Left hindlimb (tissue), 1 donor: Measurements from ENCODE around the gene SELENOO.

Experiments used
- DNase-seq: peaks from one replicate; pipeline ENCODE4 v3.0.0-alpha.2; 2018

SELENOO gene

DNA sequence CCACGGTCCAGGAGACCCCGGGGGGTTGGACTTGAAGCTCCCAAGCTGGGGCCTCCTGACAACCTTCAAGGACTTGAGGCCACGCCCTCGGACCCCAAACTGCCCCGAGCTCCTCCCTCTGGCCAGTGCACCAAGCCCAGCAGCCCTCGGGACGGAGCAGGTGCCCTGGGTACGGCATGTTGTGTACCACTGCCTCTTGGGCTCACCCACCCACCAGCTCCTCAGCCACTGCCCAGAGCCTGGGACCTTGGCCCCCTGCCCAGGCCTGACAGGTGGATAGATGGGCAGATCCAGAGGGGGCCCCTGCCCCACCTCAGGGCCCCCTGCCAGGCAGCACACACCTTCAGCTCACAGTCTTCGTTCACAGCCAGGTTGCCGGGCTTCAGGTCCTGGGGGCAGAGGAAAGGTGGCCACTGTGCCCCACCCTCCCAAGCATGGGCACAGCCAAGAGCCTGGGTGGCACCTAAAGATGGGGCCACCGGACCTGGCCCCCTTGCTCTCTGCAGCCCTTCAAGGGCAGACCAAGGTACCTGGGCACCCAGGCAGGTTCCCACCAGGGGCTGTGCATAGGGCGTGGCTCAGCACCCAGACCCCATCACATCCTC is 55.5 kb downstream of the SELENOO start:
- DNase-seq: no peak

DNA sequence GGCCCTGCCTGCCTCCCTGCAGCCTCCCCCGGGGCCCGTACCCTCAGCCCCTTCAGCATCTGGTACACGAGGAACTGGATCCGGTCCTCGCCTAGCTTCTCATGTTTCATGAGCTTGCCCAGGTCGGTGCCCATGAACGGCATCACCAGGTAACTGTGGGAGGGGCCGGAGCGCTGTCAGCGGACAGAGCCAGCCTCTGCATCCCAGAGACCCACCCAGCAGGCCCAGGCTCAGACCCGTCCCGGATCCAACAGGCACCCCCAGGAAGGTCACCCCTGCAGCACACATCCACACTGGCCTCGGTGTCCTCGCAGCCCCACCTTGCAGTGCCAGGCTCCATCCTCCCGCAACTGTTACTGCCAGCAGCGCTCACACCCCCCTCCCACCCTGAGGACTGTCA is 56.2 kb downstream of the SELENOO start:
- DNase-seq: no peak

DNA sequence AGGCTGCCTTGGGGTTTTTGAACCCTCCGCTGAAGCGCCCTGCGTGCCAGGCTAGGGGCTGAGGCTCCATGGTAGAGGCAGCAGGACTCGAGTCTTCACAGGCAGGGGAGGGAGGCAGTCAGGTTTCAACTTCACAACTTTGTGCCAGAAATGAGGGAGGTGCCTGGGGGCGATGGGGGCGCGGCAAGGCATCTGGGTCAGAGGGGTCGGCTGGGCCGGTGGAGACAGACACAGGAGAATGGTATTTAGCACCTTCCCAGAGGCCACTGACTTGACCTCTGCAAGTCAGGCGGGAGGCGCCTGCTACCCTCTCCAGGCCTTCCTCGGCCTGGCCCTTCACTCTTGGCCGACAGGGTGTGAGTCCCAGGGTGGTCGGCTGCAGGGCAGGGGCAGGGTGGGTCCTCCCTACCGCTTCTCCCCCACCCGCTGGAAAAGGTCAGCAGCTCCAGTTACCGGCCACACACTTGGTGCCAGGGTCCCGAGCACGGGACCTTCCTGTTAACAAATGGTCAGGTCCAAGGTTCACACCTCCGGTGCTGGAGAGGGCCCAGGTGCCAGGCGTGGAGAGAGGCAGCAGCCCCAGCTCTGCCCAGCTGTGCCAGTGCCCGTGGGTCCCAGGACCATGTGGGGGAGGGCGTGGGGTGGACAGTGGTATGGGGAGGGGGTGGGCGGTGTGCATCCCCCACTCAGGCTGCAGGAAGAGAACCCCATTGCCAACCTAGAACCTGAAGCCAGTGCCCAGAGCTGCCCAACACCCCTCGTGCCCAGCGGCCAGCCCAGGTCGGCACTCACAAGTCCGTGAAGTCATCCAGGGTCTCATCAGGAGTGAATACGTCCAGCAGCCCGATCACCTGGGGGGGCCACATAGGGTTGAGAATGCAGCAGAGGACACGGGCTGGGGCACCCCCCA is 56.9 kb downstream of the SELENOO start:
- DNase-seq: no peak

DNA sequence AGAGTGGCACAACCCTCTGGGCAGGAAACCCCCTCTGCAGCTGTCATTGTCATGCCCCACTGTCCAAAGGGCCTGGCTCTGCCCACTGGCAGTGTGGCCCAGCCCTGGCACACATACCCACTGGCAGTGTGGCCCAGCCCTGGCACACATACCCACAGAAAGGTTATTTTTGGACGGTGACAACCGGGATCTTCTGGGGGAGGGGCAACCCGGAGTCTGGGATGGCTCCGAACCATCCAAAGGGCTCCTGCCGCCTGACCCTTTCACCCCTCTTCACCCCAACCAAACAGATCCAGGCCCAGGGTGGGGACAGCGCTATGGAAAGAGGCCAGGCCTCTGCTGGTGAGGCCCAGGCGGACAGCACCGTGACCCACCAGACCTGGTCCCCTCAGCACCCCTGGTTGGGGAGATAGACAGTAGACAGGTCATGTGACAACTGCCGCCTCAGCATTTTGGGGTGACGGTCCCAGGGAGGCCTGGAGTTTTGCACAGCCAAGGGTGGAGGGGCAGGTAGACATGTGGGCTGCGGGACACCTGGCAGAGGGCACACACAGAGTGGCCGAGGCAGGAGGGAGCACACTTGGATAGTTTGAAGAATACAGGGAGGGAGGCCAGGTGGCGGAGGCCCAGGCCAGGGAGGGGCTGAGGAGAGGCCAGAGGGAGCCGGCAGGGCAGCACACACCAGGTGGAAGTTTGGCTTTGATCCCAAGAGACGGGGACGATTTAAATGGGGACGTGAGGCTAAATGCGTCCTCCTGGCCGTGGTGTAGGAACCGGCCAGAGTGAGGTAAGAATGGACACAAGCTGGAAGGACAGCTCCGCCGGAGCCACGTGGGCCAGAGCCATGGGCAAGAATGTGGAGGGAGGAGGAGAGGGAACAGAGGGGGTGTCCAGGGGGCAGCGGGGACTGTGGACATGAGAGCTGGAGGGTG is 57.8 kb downstream of the SELENOO start:
- DNase-seq: no peak

DNA sequence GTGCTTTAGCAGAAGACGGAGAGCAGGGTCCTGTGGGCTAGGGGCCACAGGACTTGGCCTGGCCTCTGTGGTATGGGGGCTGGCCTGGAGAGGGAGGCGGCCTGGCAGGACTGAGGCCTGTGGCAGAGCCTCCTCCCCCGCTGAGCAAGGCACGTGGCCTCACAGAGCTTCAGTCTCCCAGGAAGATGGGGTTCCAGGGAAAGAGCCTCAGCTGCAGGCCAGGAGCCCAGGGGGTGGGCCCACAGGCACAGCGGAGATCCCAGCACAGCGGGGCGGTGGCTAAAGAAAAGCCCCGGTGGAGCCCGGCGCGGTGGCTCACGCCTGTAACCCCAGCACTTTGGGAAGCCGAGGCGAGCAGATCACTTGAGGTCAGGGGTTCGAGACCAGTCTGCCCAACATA is 58.5 kb downstream of the SELENOO start:
- no peak for DNase-seq

DNA sequence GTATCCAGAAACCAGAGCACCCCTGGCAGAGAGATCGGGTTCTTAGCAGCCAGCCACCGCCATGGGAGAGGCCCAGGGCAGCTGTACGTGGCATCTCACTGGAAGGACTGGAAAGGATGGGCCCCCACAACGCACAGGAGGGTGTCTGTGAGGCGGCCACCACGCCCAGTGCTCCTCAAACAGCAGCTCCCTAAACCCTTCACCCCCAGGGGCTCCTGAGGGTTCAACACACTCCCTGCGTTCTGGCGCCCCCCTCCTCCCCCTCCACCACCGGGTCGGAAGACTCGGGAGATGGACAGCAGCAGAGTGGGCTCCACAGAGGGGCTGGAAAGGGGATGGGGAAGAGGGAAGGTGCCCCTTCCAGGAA is 59.6 kb downstream of the SELENOO start:
- DNase-seq: no peak

DNA sequence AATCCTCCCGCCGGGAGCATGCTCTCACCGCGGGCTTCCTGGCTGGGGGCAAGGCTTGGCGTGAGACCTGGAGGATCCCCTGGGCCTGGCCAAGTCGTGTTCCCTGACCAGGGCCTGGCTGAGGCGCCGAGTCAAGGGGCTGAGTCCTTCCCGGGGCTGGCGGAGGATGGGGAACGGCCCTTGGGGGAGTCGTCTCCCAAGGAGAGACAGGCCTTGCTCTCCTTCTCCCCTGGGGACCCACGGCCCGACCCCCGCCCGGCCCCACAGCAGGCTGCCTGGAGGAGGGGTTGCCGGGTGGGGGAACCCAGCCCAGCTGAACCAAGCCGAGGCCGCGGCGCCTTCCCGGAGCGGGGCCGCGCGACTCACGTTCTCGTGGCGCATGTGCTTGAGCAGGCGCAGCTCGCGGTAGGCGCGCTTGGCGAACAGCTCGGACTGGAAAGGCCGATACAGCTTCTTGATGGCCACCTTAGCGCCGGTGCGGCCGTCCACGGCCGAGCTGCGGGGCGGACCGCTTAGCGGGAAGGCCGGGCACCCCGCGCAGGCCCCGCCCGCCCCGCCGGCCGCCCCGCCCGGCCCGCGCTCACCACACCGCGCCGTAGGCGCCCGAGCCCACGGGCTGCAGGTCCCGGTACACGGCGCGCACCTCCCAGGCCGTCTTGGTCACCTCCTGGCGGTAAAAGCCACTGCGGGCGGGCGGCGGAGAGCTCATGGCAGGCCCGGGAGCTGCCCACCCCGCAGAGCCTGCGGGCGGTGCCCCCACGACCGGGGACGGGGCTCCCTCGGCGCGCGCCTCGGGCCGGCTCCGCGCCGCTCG is 60.2 kb downstream of the SELENOO start:
- no peak for DNase-seq

DNA sequence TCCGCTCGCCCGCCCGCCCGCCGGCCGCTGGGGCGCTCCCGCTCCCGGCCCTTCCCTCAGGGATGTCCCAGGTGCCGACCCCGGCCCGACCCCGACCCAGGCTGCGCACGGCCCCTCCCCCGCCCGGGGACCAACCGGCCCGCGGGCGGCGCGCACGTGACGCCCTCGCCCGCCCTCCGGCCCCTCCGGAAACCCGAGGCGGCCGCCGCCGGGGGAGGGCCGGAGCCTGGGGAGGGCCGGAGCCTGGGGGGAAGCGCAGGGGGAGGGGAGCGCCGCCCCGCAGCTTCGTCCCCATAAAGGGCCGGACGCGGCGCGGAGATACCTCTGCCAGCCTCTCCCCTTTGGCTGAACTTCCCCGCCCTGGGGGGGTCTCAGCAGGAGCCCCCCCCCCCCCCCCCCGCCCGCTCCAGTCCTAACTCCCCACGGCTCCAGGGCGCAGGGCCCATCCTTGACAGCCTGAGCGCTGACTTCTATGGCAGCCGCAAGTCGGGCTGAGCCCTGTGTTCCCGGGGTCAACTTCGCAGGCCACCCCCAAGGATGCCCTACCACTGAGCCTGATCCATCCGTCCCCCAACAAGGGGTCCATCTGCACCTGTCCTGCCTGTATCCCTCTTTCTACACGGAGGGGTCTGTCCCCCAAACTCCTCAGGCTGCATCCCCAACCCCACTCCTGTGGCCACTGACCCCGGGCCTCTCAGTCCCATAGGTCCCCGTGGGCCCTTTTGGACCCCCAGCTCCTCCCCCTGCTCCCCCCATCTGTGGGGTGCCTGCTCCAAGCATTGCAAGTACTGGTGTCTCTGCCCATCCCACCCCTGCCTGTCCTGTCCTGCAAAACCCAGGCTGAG is 61.0 kb downstream of the SELENOO start, which contains the start of gene MAPK12:
Gene MAPK12 (minus strand): TSS at position 69 of the 845 bp plus-strand sequence. CDS start 174 bp downstream, outside the sequence.
- DNase-seq: no peak

DNA sequence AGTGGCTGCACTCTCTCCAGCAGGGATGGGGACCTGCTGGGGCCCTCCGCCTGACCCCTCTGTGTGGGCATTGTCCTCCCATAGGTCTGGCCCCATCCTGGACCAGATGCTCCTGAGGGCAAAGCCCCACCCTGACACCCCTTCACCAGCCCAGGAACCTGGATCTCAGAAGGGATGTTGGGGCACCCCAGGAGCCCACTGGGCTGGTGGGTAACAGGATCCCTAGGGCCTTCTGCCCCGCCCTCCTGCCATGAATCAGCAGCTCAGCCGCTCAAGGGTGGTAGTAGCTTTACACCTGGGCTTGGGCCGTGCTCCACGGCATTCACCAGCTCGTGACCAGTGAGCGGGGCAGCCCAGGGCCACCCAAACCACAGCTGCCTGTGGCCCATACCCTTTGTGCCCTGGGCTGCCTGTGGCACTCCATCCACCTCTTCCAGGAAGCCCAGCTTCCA is 61.7 kb downstream of the SELENOO start:
- DNase-seq: no peak

DNA sequence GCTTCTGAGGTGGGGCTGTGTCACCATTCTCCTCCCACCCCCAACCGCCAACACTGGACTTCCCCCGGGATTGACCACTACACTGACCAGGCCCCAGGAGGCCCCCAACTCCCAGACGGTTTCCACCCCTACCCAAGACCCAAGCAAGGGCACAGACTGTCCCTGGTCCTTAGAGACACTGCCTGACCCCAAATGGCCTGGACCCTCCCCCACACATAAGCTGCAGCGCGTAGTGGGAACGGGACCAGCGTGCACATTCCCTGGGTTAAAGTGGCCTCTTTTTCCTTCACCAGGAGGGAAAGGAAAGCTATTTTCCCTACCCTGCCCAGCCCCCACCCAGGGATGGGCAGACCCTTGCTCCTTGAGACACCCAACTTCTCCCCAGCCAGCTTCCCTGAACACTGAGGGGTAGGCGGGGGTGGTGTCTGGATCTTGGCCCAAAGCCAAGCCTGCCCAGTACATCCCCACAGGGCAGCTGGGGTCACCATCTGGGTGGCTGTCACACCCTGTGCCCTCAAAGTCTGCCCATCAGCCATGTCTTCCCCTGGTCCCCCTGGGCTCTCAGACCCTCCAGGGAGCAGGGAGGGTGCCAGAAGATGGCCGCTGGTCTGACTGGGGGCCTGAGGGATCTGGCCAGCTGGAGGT is 62.3 kb downstream of the SELENOO start:
- DNase-seq: no peak

DNA sequence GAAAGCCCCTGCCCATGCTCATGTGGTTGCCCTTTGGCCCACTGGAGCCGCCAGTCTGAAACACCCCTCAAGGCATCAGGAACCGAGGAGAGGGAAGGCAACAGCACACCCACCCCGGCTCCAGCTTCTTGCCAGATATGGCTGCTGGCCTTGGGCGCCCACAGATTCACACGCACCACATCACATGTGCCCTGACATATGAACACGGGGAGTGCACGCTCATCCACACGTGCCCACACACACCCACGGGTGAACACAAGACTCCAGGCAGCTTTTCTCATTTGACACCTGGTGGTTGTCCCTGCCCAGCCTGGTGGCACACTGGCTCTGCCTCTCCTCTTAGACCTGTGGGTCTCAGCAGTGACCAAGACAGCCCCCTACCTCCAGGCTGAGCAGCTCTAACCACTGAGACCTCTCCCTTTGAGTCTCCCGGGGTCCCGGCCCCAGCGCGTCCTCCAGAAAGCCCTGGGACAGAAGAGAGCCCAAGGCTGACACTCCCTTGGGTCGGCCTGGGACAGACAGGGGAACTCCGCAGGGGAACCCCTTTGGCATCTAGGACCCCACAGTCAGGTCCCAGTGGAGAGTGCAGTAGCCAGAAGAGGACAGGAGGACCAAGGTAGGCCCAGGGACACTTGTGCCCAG is 63.4 kb downstream of the SELENOO start:
- DNase-seq: no peak

DNA sequence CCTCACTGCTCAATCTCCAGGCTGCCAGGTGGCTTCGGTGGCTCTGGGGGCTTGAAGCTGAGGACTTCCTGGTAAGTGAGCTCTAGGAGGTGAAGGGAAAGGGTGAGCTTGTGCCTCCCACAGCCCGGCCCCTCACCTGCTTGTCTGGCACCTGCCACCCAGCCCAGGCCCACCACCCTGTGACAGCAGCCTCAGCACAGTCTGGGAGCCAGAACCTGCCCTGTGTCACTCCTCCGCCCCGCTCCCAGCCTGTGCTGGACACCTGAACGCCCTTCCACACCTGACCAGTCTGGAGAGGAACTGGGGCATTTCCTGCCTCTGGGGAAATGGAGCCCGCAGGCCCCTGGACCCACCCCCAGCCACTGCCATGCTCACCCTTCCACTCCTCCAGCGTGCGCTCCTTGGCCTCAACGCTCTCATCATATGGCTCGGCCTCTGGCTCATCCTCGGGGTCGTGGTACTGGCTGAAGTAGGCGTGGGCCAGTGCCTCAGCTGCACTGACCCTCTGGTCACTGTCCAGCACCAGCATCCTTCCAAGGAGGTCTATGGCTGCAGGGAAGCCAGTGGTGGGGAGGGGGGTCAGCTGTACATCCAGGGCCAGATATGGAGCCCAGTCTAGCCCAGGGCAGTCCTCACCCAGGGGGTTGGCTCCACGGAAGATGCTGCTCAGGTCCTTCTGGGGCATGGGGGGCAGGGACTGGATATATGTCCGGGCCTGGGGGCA is 64.3 kb downstream of the SELENOO start:
- no peak for DNase-seq

DNA sequence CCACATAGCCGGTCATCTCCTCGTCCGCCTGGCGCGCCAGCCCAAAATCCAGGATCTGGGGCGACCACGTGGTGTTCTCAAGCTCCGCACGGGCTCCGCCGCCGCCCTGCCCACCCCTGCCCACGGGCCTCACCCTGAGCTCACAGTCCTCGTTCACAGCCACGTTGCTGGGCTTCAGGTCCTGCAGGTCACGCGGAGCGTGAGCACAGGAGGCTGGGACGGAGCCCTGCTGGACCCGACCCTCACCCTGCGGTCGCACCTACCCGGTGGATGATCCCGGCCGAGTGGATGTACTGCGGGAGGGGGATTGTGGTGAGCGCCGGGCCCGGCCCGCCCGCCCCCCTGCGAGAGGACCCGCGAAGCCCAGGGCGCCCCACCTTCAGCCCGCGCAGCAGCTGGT is 66.2 kb downstream of the SELENOO start:
- DNase-seq: no peak
